GM12872 (cell line): ENCODE measurements around the gene PEF1.

Experiments used
- TF ChIP-seq, protein P1 (sequence below): IDR thresholded peaks from 3 replicates; pipeline ENCODE4 v1.5.1; 2011; ENCODE audit warnings: low read depth, mild to moderate bottlenecking, low read length, moderate library complexity; ENCODE audit not compliant: insufficient read depth

The PEF1 gene, protein sequence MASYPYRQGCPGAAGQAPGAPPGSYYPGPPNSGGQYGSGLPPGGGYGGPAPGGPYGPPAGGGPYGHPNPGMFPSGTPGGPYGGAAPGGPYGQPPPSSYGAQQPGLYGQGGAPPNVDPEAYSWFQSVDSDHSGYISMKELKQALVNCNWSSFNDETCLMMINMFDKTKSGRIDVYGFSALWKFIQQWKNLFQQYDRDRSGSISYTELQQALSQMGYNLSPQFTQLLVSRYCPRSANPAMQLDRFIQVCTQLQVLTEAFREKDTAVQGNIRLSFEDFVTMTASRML

DNA sequence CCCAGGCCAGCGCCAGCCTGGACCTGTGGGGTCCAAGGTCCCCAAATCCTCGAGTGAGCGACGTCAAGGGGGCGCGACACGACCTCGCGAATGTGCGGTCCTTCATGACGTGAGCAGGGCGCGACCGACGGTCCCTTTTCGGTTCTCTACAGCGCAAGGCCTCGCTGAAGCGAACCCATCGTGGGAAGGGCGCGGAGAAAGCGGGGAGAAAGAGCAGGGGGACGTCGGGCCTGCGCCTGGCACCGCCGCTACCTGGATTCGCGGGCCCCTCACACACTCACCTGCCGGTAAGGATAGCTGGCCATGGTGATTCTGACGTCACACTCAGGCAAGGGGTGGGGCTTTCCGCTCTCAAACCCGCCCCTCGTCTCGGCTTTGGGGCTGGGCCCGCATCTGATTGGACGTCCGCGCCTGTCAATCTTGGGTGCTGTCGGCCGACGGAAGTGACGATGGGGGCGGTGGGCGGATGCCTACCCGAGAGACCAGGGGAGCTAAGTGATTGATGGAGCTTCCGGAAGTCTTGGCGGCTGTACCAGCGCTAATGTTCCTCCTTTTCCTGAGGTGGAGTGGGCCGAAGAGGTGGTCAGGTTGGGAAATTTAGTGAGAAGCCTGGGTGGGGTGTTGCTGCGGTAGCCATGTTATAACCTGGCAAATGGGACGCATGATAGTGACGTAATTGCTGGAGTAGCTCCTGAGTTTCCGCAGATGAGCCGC lies at the start of gene PEF1:
Gene PEF1 (minus strand): TSS at position 317 of the 714 bp plus-strand sequence. CDS start 12 bp downstream, at position 305.
- TF ChIP-seq, protein P1, sequence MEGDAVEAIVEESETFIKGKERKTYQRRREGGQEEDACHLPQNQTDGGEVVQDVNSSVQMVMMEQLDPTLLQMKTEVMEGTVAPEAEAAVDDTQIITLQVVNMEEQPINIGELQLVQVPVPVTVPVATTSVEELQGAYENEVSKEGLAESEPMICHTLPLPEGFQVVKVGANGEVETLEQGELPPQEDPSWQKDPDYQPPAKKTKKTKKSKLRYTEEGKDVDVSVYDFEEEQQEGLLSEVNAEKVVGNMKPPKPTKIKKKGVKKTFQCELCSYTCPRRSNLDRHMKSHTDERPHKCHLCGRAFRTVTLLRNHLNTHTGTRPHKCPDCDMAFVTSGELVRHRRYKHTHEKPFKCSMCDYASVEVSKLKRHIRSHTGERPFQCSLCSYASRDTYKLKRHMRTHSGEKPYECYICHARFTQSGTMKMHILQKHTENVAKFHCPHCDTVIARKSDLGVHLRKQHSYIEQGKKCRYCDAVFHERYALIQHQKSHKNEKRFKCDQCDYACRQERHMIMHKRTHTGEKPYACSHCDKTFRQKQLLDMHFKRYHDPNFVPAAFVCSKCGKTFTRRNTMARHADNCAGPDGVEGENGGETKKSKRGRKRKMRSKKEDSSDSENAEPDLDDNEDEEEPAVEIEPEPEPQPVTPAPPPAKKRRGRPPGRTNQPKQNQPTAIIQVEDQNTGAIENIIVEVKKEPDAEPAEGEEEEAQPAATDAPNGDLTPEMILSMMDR, result no peak

DNA sequence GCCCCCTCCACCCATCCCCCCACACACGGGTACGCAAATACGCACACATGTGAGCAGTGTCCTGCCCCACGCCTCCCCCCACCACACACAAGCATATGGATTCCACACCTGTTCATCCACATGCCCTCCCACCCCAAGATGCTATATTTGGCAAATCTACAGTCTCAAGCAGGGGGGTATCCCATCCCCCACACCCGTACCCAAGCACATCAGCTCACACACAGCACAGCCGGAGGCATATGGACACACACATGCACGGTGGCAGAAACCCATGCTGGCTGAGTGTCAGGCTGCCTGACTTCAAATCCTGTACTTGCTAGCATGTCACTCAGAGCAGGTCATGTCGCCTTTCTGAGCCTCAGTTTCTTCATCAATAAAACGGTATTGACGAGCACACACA lies 48.6 kb upstream of the PEF1 start:
- TF ChIP-seq, protein P1, result no peak

DNA sequence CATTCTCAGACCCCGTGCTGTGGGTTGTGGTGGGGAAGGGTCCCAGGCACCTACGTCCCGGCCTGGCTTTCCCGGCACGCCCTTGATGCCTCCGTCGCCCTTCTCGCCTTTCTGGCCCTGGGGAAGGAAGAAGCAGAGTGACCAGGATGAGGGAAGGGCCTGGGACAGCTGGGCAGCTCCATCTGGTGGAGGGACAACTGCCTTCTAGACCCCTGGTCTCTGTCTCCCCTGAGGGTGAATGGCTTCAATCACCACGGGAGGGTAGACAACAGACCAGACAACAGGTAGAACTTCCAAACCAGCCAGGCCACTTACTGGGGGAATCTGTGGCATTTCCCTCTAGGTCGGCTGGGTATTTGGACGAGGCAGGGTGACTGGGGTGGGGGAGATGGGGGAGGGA lies 47.3 kb upstream of the PEF1 start:
- TF ChIP-seq, protein P1, result no peak

DNA sequence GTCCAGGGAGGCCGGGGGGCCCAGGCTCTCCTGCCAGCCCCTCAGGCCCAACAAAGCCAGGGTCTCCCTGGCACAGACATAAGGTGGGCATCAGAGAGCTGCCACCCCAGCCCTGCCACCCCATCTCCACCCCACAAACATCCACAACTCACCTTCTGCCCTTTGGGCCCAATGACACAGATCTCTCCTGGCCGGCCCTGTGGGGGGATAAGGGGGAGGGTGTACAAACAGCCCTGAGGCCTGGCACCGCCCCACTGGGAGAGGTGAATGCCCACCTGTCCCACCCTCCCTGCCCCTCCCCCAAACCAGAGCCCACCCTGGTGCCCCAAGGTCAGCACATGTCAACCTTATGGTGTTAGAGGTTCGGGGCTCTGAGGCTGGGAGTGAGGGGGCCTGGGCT lies 46.8 kb upstream of the PEF1 start:
- TF ChIP-seq, protein P1, result no peak

DNA sequence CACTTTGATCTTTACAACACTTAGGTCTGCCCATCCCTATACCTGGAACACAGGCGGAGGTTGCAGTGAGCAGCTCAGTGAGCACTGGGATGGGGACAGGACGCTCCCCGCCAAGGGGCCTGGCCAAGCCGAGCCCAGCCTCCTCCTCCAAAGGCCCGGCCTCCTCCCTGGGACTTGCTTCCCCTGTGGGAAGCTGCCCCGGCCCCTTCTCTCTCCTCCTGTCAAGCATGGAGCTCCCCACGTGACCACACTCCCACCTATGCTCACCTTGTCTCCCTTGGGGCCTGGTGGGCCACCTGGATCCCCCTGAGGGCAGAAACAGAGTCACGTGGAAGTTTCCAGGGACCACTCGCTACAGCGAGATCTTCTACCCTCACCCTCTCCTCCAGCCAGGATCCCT lies 46.2 kb upstream of the PEF1 start:
- TF ChIP-seq, protein P1, result no peak

DNA sequence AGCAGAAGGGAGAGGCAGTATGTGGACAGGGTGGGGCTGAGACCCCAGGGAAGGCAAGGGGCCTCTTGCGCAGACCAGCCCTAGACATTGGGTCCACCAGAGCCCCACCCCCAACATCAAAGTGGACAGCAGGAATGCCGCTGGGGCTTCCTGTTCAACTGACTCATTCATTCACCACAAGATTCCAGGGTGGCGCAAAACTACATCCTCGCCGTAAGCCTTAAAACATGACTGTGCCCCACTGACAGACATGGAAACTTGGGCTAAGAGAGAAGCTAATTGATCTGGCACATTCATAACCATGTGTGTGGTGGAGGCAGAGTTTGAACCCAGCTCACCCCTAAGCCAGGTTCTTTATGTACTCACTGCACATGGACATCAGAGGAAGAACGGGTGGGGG lies 45.2 kb upstream of the PEF1 start:
- TF ChIP-seq, protein P1, result no peak

DNA sequence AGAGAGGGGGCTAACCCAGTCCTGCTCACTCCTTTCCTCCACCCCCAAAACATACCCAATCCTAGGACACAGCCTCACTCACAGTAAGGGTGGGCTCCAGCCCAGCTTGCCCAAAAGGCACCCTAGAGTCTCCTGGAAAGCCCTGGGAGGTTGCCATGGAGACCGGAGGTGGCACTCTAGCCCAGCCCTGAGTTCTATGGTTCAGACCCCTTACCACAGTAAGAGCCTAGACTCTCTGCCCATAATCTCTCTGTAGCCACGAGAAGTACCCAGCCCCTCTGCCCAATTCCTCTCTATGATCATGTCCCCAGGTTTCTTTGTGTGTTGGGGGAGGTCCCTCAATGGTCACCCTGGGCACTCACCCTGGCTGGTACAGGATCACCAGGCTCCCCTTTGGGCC lies 44.7 kb upstream of the PEF1 start:
- TF ChIP-seq, protein P1, result no peak
